NCI-H1048 (cell line): ENCODE data around the gene PTTG1IP.

Source experiments
- DNase-seq: peaks from one replicate; lab custom pipeline; 2025; lab: John Stamatoyannopoulos, UW

The PTTG1IP gene

DNA sequence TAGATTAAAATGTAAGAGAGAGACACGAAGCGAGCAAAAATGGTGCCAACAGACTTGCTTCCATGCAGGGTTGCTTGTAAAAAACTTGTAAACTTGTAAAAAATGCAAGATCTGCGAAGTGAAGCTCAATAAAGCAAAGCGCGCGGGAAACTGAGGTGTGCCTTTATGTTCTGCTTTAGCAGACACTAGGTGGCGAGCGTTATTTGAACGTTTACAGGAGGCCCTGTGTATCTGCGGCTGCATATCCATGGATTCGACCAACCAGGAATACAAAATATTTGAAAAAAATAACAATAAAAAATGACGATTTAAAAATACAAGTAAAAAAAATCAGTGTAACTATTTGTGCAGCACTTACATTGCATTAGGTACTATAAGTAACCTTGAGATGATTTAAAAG is 73.4 kb downstream of the PTTG1IP start:
- DNase-seq: no peak

DNA sequence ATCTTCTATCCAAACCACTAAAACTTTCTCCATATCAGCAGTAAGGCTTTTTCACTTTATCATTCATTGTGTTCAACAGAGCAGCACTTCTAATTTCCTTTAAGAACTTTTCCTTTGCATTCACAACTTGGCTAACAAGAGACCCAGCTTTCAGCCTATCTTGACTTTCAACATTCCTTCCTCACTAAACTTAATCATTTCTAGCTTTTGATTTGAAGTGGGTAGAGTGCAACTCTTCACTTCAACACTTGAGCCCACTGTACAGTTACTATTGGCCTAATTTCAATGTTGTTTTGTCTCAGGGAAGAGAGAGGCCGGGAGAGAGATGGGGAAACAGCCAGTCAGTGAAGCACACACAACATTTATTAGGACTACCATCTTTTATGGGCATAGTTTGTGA is 73.8 kb downstream of the PTTG1IP start:
- DNase-seq: no peak
